ENCODE measurements around the gene KLHDC8B.

GRCh38 chr3:49213998-49214397, 42.6 kb downstream of the KLHDC8B start:
- TF ChIP-seq CTCF (IDR thresholded peaks at IDR 0.05) = no peak
- no peak for TF ChIP-seq POLR2A (IDR thresholded peaks at IDR 0.05)

Measured in testis (tissue), 2 donors.